ENCODE results near the gene FKTN.

FKTN gene

GRCh38 chr9:105679257-105680022, 121.5 kb downstream of the FKTN start:
- DNase-seq = no peak

GRCh38 chr9:105681313-105681712, 123.4 kb downstream of the FKTN start:
- no peak for DNase-seq

- no peak for DNase-seq
Measured at GRCh38 chr9:105681724-105682123, 123.8 kb downstream of the FKTN start.

DNA sequence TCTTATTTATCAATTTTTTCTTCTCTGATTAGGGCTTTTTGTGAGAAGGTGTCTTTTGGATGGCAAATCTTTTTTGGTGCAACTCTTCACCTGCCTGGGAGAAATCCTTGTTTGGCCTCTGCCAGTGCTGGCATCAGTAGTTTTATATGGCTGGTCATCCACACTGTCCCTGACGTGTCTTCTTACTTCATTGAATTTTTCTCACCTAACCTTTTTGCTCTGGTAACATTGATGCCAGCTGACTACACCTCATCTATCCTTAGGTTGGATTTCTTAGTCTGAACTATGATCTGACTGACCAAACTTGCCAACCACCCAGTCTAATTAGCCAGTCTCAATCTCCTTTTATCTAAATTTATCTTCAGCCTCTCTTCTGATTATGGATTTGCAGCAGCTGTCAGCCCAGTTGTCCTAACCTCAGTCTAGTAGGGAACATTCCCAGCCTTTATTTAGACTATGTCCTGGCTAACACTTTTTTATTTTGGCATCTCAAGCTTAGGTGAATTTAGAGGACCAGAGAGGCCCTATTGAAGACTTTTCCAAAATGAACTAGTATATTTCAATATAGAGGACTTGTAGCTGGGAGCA, 125.9 kb downstream of the FKTN start:
- no peak for DNase-seq

DNA sequence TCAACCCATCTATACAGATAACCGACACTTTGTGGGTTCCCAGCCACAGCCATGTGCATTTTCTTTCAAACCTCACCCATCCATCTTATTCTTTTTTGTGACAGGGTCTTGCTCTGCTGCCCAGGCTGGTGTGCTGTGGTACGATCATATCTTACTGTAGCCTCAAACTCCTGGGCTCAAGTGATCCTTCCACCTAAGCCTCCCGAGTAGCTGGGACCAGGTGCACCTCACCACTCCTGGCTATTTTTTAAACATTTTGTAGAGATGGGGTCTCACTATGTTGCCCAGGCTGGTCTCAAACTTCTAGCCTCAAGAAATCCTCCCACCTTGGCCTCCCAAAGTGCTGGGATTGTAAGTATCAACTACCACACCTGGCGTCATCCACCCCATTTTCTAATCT, 129.0 kb downstream of the FKTN start:
- DNase-seq = no peak
